IMR-90 (cell line): ENCODE data around the gene ZPBP2. TPM values are rescaled to one million over a fixed set of nuclear protein-coding genes. Genes with fewer than 3 reads are reported as not detected.

Experiments
- ATAC-seq: fragments of 200-7000 bp; cut with Tn5 transposase; 2 replicates; pipeline ENCODE4 v1.9.1; 2020; ENCODE audit warnings: low read depth, mild to moderate bottlenecking, moderate library complexity
- BruUV-seq: library from RNA; stranded (reverse); fragments of 400-500 nt; replicated peaks from 2 replicates; lab custom pipeline; 2021; lab: Mats Ljungman, UMichigan
- CTCF ChIA-PET: fragments of 300-600 bp; formaldehyde crosslinking; extraction: SDS; loops from one replicate; lab custom pipeline; 2021; ENCODE audit warnings: antibody characterized with exemption; lab: Yijun Ruan, JAX
- POLR2A ChIA-PET: fragments of 300-600 bp; sonication (Branson Sonifier 250); formaldehyde crosslinking; loops from one replicate; lab custom pipeline; 2022; ENCODE audit warnings: antibody characterized with exemption; ENCODE audit not compliant: unreplicated experiment; lab: Charles Lee
- DNase-seq: peaks from one replicate; pipeline ENCODE4 v3.0.0; 2013
- H2AFZ ChIP-seq: replicated peaks from 2 replicates; pipeline ENCODE3; 2013; ENCODE audit warnings: low read length, mild to moderate bottlenecking; ENCODE audit not compliant: poor library complexity
- H2AK5ac ChIP-seq: 2 replicates; pipeline ENCODE4 v1.6.1; 2013; ENCODE audit warnings: low read depth, low read length, inconsistent platforms
- H2AK9ac ChIP-seq: replicated peaks from 2 replicates; pipeline ENCODE3; 2013; ENCODE audit warnings: mild to moderate bottlenecking, low read depth, low read length, moderate library complexity; ENCODE audit not compliant: poor library complexity
- H2BK120ac ChIP-seq: 2 replicates; pipeline ENCODE4 v1.6.1; 2013; ENCODE audit warnings: low read depth, low read length, inconsistent platforms
- H2BK15ac ChIP-seq: 3 replicates; pipeline ENCODE4 v1.6.1; 2013; ENCODE audit warnings: low read depth, low read length, inconsistent platforms
- H2BK20ac ChIP-seq: 2 replicates; pipeline ENCODE4 v1.6.1; 2013; ENCODE audit warnings: low read depth, mild to moderate bottlenecking, inconsistent platforms, low read length, moderate library complexity
- H2BK5ac ChIP-seq: 2 replicates; pipeline ENCODE4 v1.6.1; 2013; ENCODE audit warnings: mild to moderate bottlenecking, low read depth, low read length, inconsistent platforms; ENCODE audit not compliant: poor library complexity, severe bottlenecking
- H3K14ac ChIP-seq: replicated peaks from 2 replicates; pipeline ENCODE4 v1.6.1; 2013; ENCODE audit warnings: low read depth, low read length, inconsistent platforms
- H3K18ac ChIP-seq: 2 replicates; pipeline ENCODE4 v1.6.1; 2013; ENCODE audit warnings: low read depth, low read length, control low read depth
- H3K23ac ChIP-seq: 2 replicates; pipeline ENCODE4 v1.6.1; 2013; ENCODE audit warnings: low read depth, low read length, inconsistent platforms
- H3K27ac ChIP-seq: 2 replicates; pipeline ENCODE4 v1.5.1; 2013; ENCODE audit warnings: mild to moderate bottlenecking, control low read depth, low read length; ENCODE audit not compliant: insufficient read depth
- H3K27me3 ChIP-seq: 2 replicates; pipeline ENCODE4 v1.6.1; 2013; ENCODE audit warnings: low read length; ENCODE audit not compliant: control insufficient read depth, insufficient read depth
- H3K36me3 ChIP-seq: 2 replicates; pipeline ENCODE4 v1.6.1; 2013; ENCODE audit warnings: low read length, mixed read lengths; ENCODE audit not compliant: control insufficient read depth, insufficient read depth
- H3K4ac ChIP-seq: 2 replicates; pipeline ENCODE4 v1.6.1; 2013; ENCODE audit warnings: low read depth, low read length, inconsistent platforms
- H3K4me1 ChIP-seq: 2 replicates; pipeline ENCODE4 v1.6.1; 2013; ENCODE audit warnings: low read length, mixed read lengths; ENCODE audit not compliant: control insufficient read depth, insufficient read depth
- H3K4me2 ChIP-seq: 2 replicates; pipeline ENCODE4 v1.6.1; 2013; ENCODE audit warnings: low read depth, mild to moderate bottlenecking, control low read depth, low read length, moderate library complexity
- H3K4me3 ChIP-seq: 2 replicates; pipeline ENCODE4 v1.5.1; 2013; ENCODE audit warnings: low read depth, mild to moderate bottlenecking, control low read depth, low read length, moderate library complexity; ENCODE audit not compliant: insufficient read depth
- H3K56ac ChIP-seq: 2 replicates; pipeline ENCODE4 v1.6.1; 2013; ENCODE audit warnings: low read length, inconsistent platforms; ENCODE audit not compliant: insufficient read depth; ENCODE audit errors: extremely low read depth
- H3K79me1 ChIP-seq, 2 experiments: 2 replicates each; pipeline ENCODE4 v1.6.1; 2013; ENCODE audit warnings: low read length in 2 of 2, inconsistent platforms in 1 of 2, low read depth in 1 of 2
- H3K9ac ChIP-seq: 2 replicates; pipeline ENCODE4 v1.6.1; 2013; ENCODE audit warnings: low read depth, low read length, control low read depth
- H3K9me1 ChIP-seq: 2 replicates; pipeline ENCODE4 v1.6.1; 2013; ENCODE audit warnings: low read length, inconsistent platforms; ENCODE audit not compliant: insufficient read depth
- H3K9me3 ChIP-seq: 2 replicates; pipeline ENCODE4 v1.6.1; 2013; ENCODE audit warnings: low read length; ENCODE audit not compliant: control insufficient read depth, insufficient read depth
- H4K20me1 ChIP-seq: 2 replicates; pipeline ENCODE4 v1.6.1; 2013; ENCODE audit warnings: low read length, inconsistent platforms; ENCODE audit not compliant: insufficient read depth
- H4K5ac ChIP-seq: 2 replicates; pipeline ENCODE4 v1.6.1; 2013; ENCODE audit warnings: mild to moderate bottlenecking, low read depth, low read length, control low read depth
- H4K8ac ChIP-seq, 2 experiments: 2 replicates each; pipeline ENCODE4 v1.6.1; 2013; ENCODE audit warnings: low read depth in 2 of 2, low read length in 2 of 2, control low read depth in 1 of 2, inconsistent platforms in 1 of 2
- H4K91ac ChIP-seq: 2 replicates; pipeline ENCODE4 v1.6.1; 2013; ENCODE audit warnings: low read depth, low read length, inconsistent platforms; ENCODE audit not compliant: insufficient read depth
- BHLHE40 ChIP-seq: fragments of 150-350 bp; IDR thresholded peaks from 2 replicates; pipeline ENCODE4 v1.6.1; 2016; ENCODE audit warnings: mild to moderate bottlenecking, low read depth, low read length
- CEBPB ChIP-seq: IDR thresholded peaks from 2 replicates; pipeline ENCODE4 v1.6.1; 2012; ENCODE audit warnings: low read depth, low read length, improper control_type of control experiment
- CHD1 ChIP-seq: IDR thresholded peaks from 2 replicates; pipeline ENCODE4 v1.6.1; 2012; ENCODE audit warnings: low read depth, low read length, improper control_type of control experiment
- CTCF ChIP-seq: conservative IDR thresholded peaks from 2 replicates; pipeline ENCODE4 v1.5.1; 2012; ENCODE audit warnings: mild to moderate bottlenecking, low read depth, low read length, improper control_type of control experiment
- ELK1 ChIP-seq: fragments of 150-350 bp; IDR thresholded peaks from 2 replicates; pipeline ENCODE4 v1.6.1; 2016; ENCODE audit warnings: low read depth, mild to moderate bottlenecking, low read length, moderate library complexity, borderline replicate concordance
- FOS ChIP-seq: fragments of 150-350 bp; IDR thresholded peaks from 2 replicates; pipeline ENCODE4 v1.6.1; 2016; ENCODE audit warnings: low read depth, low read length
- MAFK ChIP-seq: IDR thresholded peaks from 2 replicates; pipeline ENCODE4 v1.6.1; 2012; ENCODE audit warnings: low read depth, low read length, improper control_type of control experiment
- MAZ ChIP-seq: IDR thresholded peaks from 2 replicates; pipeline ENCODE4 v1.6.1; 2012; ENCODE audit warnings: low read depth, mild to moderate bottlenecking, low read length, improper control_type of control experiment, moderate library complexity, borderline replicate concordance
- MXI1 ChIP-seq: IDR thresholded peaks from 2 replicates; pipeline ENCODE4 v1.6.1; 2012; ENCODE audit warnings: low read depth, mild to moderate bottlenecking, low read length, moderate library complexity, borderline replicate concordance
- NFE2L2 ChIP-seq: fragments of 150-350 bp; IDR thresholded peaks from 2 replicates; pipeline ENCODE4 v1.6.1; 2016; ENCODE audit warnings: low read depth, mild to moderate bottlenecking, low read length
- POLR2A ChIP-seq: IDR thresholded peaks from 2 replicates; pipeline ENCODE4 v1.6.1; 2012; ENCODE audit warnings: mild to moderate bottlenecking, low read depth, low read length
- RAD21 ChIP-seq: IDR thresholded peaks from 2 replicates; pipeline ENCODE4 v1.6.1; 2012; ENCODE audit warnings: low read length, improper control_type of control experiment
- RCOR1 ChIP-seq: IDR thresholded peaks from 2 replicates; pipeline ENCODE4 v1.6.1; 2012; ENCODE audit warnings: mild to moderate bottlenecking, low read length, improper control_type of control experiment; ENCODE audit not compliant: insufficient replicate concordance
- RFX5 ChIP-seq: IDR thresholded peaks from 2 replicates; pipeline ENCODE4 v1.8.0; 2012; ENCODE audit warnings: low read depth, mild to moderate bottlenecking, low read length, moderate library complexity
- SMC3 ChIP-seq: fragments of 150-350 bp; IDR thresholded peaks from 2 replicates; pipeline ENCODE4 v1.6.1; 2016; ENCODE audit warnings: low read depth, mild to moderate bottlenecking, antibody characterized with exemption, low read length, moderate library complexity
- USF2 ChIP-seq: fragments of 150-350 bp; IDR thresholded peaks from 2 replicates; pipeline ENCODE4 v1.6.1; 2017; ENCODE audit warnings: mild to moderate bottlenecking, antibody characterized with exemption, low read length, low read depth
- WGBS, 2 experiments: methylation state at CpG; one replicate each; pipeline versions ENCODE4 v1.1.5 to v1.1.7; 2013; ENCODE audit warnings: missing lambda C conversion rate in 2 of 2; ENCODE audit not compliant: insufficient read length in 1 of 2; ENCODE audit errors: extremely low coverage in 2 of 2; 5-methylcytosine and 5-hydroxymethylcytosine counted together
- dilution Hi-C: fragments of 300-500 bp; cut with HindIII; formaldehyde crosslinking; loops from one replicate; pipeline ENCODE4 v1.14.3; 2018; ENCODE audit warnings: low sequenced_read_pairs; ENCODE audit not compliant: unreplicated experiment
- in situ Hi-C: fragments of 300-500 bp; cut with MboI; formaldehyde crosslinking; loops from 3 replicates; pipeline ENCODE4 v1.14.3; 2019; ENCODE audit warnings: low sequenced_read_pairs, inconsistent platforms, mixed read lengths
- intact Hi-C: fragments of 100-400 bp; cut with micrococcal nuclease; formaldehyde crosslinking; loops from 2 replicates; pipeline ENCODE4 v1.10.0; 2022
- polyA plus RNA-seq, 3 experiments: library from polyadenylated mRNA; depleted of rRNA; stranded (reverse); fragments of >200 nt; gene quantifications; 2 replicates each; pipeline ENCODE4 v1.2.3, GENCODE V29; 2012; ENCODE audit warnings: low replicate concordance in 1 of 3
- total RNA-seq: library from RNA; depleted of rRNA; stranded (reverse); fragments of >200 nt; gene quantifications from 2 replicates; pipeline ENCODE4 v1.2.3, GENCODE V29; 2012

The ZPBP2 gene
- total and polyA plus RNA-seq, 2 of the 4 experiments (the other 2 are of a cell fraction) = not detected

GRCh38 chr17:39836117-39836516 is 31.9 kb upstream of the ZPBP2 start:
- no peak overlapping the region for H4K91ac ChIP-seq
- no peak overlapping the region for H3K18ac ChIP-seq
- ChIA-PET CTCF (no interaction called here), POLR2A (no interaction called here)
- WGBS, 2 experiments = 36% methylated on average over 4 of the region's 6 CpGs; no CpG with 5 or more reads in 1 of the 2 experiments
- peaks cover 6% of the 10 kb centered on the region for H3K27me3 ChIP-seq
- no peaks in the 10 kb centered on the region for H3K79me1 ChIP-seq
- no peak for DNase-seq
- H3K36me3 ChIP-seq = no peaks in the 10 kb centered on the region
- no peaks in the 10 kb centered on the region for H3K9me1 ChIP-seq
- BruUV-seq = no TSS peak
- H3K4me3 ChIP-seq = no peak overlapping the region
- H2BK15ac ChIP-seq = no peak overlapping the region
- H3K27ac ChIP-seq = no peak overlapping the region
- TF ChIP-seq MXI1 (no peak), POLR2A (no peak), NFE2L2 (no peak), CHD1 (no peak), CEBPB (no peak), MAZ (no peak), BHLHE40 (no peak), SMC3 (no peak), ELK1 (no peak), MAFK (no peak), RCOR1 (no peak), CTCF (no peak), RFX5 (no peak), FOS (no peak), RAD21 (no peak), USF2 (no peak)
- H3K14ac ChIP-seq = no peak overlapping the region
- H2BK120ac ChIP-seq = no peak overlapping the region
- H4K8ac ChIP-seq = no peak overlapping the region
- intact Hi-C loops (no loop called here), in situ Hi-C loops (no loop called here), dilution Hi-C loops (no loop called here)
- H3K4me1 ChIP-seq = no peaks in the 10 kb centered on the region
- no peak overlapping the region for H2AK5ac ChIP-seq
- H4K20me1 ChIP-seq = no peaks in the 10 kb centered on the region
- H3K9ac ChIP-seq = no peak overlapping the region
- H3K9me3 ChIP-seq = peaks cover 6% of the 10 kb centered on the region
- H3K23ac ChIP-seq = no peak overlapping the region
- no peak overlapping the region for H3K56ac ChIP-seq
- no peak for ATAC-seq
- H2BK5ac ChIP-seq = no peak overlapping the region
- no peak overlapping the region for H2AFZ ChIP-seq
- no peak overlapping the region for H2AK9ac ChIP-seq
- no peak overlapping the region for H4K5ac ChIP-seq
- no peak overlapping the region for H2BK20ac ChIP-seq
- H3K4ac ChIP-seq = no peak overlapping the region
- no peak overlapping the region for H3K4me2 ChIP-seq
